Measurements from ENCODE around the gene APOA4. TPM values are rescaled to one million over a fixed set of nuclear protein-coding genes. Genes with fewer than 3 reads are reported as not detected.

Gene APOA4
- not detected in 2 replicates for total RNA-seq

GRCh38 chr11:116823031-116823843, at the start of gene APOA4:
Gene APOA4, minus strand, starts transcription at chr11:116823304. Its CDS starts 113 bp downstream, at chr11:116823191.

DNA sequence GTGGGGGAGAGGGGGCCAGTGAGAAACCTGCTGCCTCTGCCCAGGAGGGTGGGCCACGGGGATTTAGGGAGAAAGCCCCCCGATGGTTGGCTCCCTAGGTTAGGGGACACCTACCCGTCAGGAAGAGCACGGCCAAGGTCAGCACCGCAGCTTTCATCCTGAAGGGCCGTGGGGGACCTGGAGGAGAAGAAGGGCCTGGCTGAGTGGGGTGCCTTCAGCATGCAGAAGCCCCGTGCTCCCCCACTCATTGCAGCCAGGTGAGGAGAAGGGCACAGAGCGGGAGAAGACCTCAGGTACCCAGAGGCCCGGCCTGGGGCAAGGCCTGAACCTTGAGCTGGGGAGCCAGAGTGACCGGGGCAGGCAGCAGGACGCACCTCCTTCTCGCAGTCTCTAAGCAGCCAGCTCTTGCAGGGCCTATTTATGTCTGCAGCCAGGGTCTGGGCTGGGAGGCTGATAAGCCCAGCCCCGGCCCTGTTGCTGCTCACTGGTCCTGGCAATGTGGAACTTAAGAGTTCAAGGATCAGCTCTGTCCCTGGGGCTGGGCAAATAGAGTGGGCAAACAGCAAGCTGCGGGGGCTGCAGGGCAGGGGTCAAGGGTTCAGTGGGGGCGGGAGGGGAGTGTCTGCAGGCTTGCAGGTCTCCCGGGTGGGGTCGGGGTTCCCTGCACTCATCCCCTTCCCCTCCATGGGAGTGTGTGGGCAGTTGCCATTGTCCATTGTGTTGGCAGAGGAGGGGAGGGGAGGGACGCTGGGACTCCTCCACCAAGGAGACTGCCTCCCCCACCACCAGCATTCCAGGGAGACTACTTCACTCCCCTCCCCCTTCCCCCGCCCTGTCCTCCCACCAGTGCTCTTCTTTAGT, 14.4 kb upstream of the APOA4 start, which contains the start of gene APOA1:
TSS of gene APOA1 (minus strand) at position 392 of the 861 bp plus-strand sequence. CDS start at position 157, 235 bp downstream.

DNA sequence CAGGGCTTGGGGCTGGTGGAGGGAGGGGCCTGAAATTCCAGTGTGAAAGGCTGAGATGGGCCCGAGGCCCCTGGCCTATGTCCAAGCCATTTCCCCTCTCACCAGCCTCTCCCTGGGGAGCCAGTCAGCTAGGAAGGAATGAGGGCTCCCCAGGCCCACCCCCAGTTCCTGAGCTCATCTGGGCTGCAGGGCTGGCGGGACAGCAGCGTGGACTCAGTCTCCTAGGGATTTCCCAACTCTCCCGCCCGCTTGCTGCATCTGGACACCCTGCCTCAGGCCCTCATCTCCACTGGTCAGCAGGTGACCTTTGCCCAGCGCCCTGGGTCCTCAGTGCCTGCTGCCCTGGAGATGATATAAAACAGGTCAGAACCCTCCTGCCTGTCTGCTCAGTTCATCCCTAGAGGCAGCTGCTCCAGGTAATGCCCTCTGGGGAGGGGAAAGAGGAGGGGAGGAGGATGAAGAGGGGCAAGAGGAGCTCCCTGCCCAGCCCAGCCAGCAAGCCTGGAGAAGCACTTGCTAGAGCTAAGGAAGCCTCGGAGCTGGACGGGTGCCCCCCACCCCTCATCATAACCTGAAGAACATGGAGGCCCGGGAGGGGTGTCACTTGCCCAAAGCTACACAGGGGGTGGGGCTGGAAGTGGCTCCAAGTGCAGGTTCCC, 6.5 kb upstream of the APOA4 start, which contains the start of gene APOC3:
TSS of gene APOC3 (plus strand) at position 383 of the 659 bp plus-strand sequence. CDS start 676 bp downstream, outside the sequence.

DNA sequence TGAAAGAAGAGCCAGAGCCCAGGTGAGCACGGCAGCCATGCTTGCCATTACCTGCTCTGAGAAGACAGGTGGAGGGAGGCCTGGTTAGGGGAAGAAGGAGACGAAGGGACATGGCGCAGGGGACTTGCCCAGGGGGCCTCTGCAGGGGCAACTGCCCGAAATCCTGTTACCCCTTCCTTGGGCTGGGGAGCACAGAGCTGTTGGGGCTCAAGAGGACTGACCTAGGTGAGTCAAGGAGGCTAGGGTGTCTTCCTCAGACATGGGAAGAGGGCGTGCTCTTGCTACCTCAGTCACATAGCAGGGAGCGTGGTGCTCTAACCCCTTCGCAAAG, 31.3 kb downstream of the APOA4 start, which contains the start of gene APOA5:
TSS of gene APOA5 (minus strand) at position 67 of the 331 bp plus-strand sequence. CDS start at position 48, 19 bp downstream.

DNA sequence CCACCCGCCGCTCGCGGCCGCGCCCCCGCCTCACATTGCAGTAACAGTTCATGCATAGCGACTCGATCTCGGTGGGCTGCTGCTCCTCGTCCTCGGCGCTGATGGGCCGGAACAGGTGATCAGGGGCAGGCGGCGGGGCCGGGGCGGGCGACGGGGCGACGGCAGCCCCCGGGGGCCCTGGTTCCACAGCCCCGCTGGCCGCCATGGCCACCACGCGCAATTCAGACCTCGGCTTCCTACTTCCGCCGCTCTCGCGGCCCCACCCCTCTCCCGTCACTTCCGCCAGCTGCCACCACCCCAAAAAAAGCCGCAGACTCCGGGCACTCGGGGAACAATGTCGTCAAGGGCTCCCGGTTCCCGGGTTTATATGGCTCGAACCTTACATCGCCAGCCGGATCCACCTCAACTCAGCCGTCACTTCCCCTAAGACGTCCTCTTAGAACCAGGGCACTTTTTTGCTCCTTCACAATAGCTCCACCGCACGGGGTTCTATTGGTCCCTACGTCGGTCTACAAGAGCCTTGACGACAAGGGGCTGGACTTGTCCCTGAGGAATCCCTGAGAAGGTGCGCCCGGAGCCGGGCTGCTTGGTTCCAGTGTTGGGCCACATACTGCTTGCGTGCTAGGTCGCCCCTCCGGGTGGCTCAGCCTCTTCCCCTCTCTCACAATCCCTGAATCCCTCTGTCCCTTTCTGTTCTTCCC, 35.2 kb downstream of the APOA4 start, which contains the start of gene ZPR1:
TSS of gene ZPR1 (minus strand) at position 238 of the 701 bp plus-strand sequence. CDS start at position 205, 33 bp downstream.

GRCh38 chr11:116772443-116773202, 50.5 kb downstream of the APOA4 start, which contains the start of gene BUD13:
Gene BUD13, minus strand, starts transcription at chr11:116772987. Its CDS starts 23 bp downstream, at chr11:116772964.

Other genes with a start within 250 kb of the APOA4 start
- 7.8 and 10.7 TPM in 2 replicates for gene BUD13, start 50.3 kb downstream of the APOA4 start, total RNA-seq
- 20.8 and 43.6 TPM in 2 replicates for gene ZPR1, start 35.3 kb downstream of the APOA4 start, total RNA-seq
- not detected in 2 replicates for gene APOA5, start 31.4 kb downstream of the APOA4 start, total RNA-seq
- gene APOC3, start 6.6 kb upstream of the APOA4 start, total RNA-seq, result not detected in 2 replicates
- gene APOA1, start 14.3 kb upstream of the APOA4 start, total RNA-seq, result 2.3 TPM in 1 of 2 replicates, not detected in the other